Epithelial cell of proximal tubule (primary cell): Measurements from ENCODE around the gene ETFB. TPM values are rescaled to one million over a fixed set of nuclear protein-coding genes. Genes with fewer than 3 reads are reported as not detected.

Experiments used
- DNase-seq: peaks from one replicate; pipeline ENCODE4 v3.0.0-alpha.2; 2011; ENCODE audit warnings: low read depth
- H3K4me3 ChIP-seq: 2 replicates; pipeline ENCODE4 v1.5.1; 2011; ENCODE audit warnings: low read depth, mild to moderate bottlenecking, low read length
- CTCF ChIP-seq: conservative IDR thresholded peaks from 2 replicates; pipeline ENCODE4 v1.5.1; 2012; ENCODE audit warnings: low read depth, mild to moderate bottlenecking, low read length
- total RNA-seq: library from RNA; depleted of rRNA; stranded (reverse); fragments of >200 nt; gene quantifications from 2 replicates; pipeline ENCODE4 v1.2.3, GENCODE V29; 2015

The ETFB gene
- total RNA-seq, 1 donor from 2014 or later, result 56.0 TPM

GRCh38 chr19:51331716-51332115 lies 34.5 kb downstream of the ETFB start:
- no peak for TF ChIP-seq CTCF
- DNase-seq, result no peak
- H3K4me3 ChIP-seq, result no peak overlapping the region

- no peak overlapping the region for H3K4me3 ChIP-seq
- no peak for DNase-seq
- no peak for TF ChIP-seq CTCF
Measured at GRCh38 chr19:51331193-51331592, 35.0 kb downstream of the ETFB start.

GRCh38 chr19:51330366-51330765 lies 35.8 kb downstream of the ETFB start:
- DNase-seq, result no peak
- H3K4me3 ChIP-seq, result no peak overlapping the region
- no peak for TF ChIP-seq CTCF

- no peak overlapping the region for H3K4me3 ChIP-seq
- no peak for DNase-seq
- no peak for TF ChIP-seq CTCF
Measured at GRCh38 chr19:51329411-51329810, 36.8 kb downstream of the ETFB start.

- H3K4me3 ChIP-seq, result peak overlapping the region; percentile 33
- peak; percentile 13 for TF ChIP-seq CTCF
- no peak for DNase-seq
Measured at GRCh38 chr19:51327066-51328001, 38.9 kb downstream of the ETFB start.

- TF ChIP-seq CTCF, result no peak
- no peak for DNase-seq
- H3K4me3 ChIP-seq, result no peak overlapping the region
Measured at GRCh38 chr19:51326216-51327065, 39.7 kb downstream of the ETFB start.
